Measurements from ENCODE around the gene ITIH1.

The ITIH1 gene

GRCh38 chr3:52817221-52817620 lies 39.8 kb downstream of the ITIH1 start:
- FAIRE-seq, result no peak

GRCh38 chr3:52817860-52818259 lies 40.5 kb downstream of the ITIH1 start:
- no peak for FAIRE-seq

DNA sequence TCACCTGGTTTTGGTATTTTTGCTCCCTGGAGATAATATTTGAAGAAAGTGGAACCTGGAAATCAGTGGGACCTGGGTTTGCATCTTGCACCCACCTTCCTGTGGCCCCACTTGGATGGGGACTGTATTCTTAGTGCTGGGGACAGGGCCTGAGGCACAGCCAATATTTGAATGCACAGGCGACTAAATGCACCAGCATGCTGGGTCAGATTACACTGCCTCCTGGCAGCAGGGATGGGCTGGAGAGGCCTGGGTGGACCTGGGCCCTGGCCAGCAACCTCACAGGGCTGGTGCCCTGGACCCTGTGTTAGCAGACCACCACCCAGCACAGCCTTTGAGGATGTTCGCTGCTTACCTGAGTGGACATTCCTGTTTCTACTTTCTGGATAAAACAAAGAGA lies 42.5 kb downstream of the ITIH1 start:
- no peak for FAIRE-seq

- FAIRE-seq, result no peak
Observed at GRCh38 chr3:52820736-52821135, 43.3 kb downstream of the ITIH1 start.

DNA sequence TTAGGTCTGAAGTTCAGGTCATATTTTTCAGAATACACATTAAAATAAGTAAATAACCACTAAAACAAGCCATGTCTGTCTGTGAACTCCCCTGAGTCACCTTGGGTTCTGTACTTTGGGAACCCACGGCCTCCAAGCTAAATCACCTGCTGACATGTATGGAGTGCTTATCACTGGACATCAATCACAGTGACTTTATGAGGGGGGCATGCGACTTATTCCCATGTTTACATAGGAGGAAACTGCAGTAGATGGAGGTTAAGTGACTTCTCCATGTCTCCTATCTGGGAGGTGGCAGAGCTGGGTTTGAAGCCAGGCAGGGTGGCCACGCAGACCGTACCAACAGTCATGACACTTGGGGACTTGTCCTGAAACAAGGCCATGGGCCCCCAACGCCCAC lies 45.0 kb downstream of the ITIH1 start:
- no peak for FAIRE-seq

- FAIRE-seq, result no peak
Observed at GRCh38 chr3:52824037-52824436, 46.6 kb downstream of the ITIH1 start.

DNA sequence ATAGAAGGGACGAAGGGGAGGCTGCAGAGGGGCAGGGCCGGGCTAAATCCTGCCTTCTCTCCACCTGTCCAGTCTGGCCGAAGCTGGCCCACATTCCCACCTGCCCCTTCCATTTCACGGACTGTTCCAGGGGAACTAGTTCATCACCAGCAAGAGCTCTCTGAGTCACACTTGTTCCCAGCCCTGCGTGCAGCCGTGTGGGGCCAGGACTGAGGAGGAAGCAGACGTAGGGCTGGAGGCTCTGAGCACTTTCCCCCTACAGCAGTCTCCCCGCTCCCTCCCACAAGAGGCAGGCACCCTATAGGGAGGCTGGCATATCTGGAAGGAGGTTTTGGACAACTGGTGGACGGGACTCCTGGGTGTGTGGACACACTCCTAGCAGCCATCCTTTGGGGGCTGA lies 50.0 kb downstream of the ITIH1 start:
- FAIRE-seq, result no peak

- FAIRE-seq, result no peak
Observed at GRCh38 chr3:52827866-52828376, 50.5 kb downstream of the ITIH1 start.

- no peak for FAIRE-seq
Observed at GRCh38 chr3:52829482-52829881, 52.1 kb downstream of the ITIH1 start.

GRCh38 chr3:52829906-52830463 lies 52.6 kb downstream of the ITIH1 start:
- FAIRE-seq, result no peak

DNA sequence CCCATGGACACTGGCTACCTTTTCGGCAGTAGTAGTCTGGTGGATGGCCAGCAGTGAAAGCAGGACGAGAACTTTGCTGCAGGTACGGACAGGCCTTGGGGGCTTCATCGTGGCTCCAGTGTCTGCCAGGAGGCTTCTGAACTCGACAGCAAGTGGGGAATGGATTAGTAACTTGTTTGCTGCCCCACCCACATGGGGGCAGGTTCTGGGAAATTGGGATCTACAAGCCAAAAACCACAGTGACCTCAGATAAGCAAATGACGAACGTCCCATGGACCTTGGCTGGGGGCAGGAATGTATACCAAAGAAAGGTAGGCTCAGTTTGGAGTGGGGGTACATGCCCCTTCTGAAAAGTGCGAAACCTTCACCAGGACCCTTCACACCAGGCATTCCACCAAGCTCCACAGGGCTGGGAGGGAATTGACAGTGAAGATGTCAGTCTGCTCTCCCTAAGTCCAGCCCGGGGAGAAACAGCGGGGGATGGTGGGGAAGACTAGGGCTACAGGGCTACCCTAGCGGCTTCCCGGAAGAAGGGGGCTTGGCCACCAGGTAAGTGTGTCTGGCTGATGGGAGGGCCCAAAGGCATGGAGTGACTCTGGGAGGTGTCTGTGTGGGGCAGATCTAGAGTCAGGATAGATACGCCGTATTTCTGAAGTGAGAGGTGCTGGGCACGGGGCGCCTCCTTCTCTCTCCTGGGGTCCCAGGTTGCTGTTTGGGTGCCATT lies 53.3 kb downstream of the ITIH1 start, which contains the start of gene ITIH4:
Gene ITIH4, minus strand, starts transcription at position 138 of the 724 bp plus-strand sequence. Its CDS starts 30 bp downstream, at position 108.
- FAIRE-seq, result no peak

DNA sequence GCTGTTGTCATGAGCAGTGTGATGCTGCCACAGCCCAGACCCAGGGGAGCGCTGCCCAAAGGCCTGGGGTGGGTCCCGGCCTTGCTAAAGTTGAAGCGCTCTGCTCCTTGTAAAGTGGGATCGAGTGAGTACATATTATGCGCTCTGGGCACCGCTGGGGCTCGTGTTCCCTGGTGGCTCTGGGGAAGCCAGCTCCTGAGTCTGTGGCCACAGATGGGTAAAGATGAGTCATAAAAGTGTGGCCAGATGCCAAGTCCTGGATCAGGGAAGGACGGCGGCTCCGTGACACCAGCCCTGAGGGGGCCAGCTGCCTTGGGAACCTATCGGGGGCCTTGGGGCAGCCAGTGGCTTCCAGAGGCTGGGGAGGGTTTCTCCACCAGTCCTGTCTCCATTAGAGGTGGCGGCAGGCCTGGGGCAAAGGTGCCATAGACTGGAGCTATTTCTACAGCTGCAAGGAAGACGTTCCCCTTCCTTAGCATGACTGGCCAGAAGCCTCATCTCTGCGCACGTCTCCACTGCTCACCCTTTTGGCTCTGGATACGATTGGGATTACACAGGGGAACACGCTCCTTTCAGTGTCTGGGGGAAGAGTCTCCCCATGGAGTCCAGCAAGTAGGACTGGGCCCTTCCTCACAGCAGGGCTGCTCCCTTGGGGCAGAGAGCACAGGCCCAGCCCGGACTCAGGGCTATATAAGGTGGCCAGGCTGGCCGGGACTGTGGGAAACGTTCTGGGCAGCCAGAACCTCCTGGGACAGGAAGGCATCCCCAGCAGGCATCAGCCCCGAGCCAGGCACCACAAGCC lies 54.3 kb downstream of the ITIH1 start:
- FAIRE-seq, result no peak

DNA sequence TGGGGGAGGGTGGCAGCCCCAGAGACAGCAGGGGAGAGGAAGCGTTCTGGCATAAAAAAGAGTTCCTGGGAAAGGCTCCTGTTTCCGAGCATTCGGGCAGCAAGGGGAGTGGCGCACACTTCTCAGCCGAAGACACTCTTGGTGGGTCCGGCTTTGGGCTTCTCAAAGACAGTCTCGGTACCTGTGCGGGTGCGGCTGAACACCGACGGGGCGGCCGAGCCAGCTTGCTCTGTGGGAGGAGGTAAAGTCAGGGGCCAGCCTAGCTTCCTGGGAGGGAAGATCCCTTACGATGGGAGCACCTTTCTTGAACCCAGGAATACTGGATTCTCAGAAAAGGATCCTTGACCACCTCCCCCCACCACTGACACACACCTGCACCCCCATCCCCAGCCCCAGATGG lies 55.8 kb downstream of the ITIH1 start:
- no peak for FAIRE-seq

DNA sequence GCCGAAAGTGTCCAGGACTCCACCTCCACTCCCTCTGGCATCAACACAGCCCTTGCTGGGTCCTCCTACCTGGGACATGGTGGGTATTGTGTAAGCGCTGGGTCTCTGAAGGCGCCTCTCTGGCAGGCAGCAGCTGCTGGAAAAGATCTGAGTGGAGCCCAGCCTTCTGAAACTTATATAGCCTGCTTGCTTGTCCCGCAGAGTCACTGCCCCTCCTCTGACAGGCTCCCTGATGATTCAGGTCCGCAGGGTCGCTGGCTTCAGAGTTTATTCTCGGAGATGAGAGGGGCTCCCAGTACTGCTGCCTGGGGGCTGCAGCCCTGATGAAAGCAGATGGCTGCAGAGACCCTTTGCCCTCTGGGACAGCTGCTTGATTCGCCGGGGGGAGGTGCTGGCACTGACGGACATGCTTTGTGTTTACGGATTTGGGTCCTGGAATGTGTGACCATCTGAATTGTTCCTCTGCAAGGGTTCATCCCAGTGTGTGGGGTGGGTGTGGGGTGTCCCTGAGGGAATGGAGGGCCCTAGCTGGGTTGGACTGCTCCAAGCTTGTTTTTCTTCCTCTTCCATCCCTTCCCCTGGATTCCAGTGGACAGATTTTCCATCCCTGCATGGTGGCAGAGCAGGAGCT lies 57.6 kb downstream of the ITIH1 start, which contains the start of gene MUSTN1:
Gene MUSTN1, minus strand, starts transcription at position 149 of the 631 bp plus-strand sequence. Its CDS starts 71 bp downstream, at position 78.
- no peak for FAIRE-seq

DNA sequence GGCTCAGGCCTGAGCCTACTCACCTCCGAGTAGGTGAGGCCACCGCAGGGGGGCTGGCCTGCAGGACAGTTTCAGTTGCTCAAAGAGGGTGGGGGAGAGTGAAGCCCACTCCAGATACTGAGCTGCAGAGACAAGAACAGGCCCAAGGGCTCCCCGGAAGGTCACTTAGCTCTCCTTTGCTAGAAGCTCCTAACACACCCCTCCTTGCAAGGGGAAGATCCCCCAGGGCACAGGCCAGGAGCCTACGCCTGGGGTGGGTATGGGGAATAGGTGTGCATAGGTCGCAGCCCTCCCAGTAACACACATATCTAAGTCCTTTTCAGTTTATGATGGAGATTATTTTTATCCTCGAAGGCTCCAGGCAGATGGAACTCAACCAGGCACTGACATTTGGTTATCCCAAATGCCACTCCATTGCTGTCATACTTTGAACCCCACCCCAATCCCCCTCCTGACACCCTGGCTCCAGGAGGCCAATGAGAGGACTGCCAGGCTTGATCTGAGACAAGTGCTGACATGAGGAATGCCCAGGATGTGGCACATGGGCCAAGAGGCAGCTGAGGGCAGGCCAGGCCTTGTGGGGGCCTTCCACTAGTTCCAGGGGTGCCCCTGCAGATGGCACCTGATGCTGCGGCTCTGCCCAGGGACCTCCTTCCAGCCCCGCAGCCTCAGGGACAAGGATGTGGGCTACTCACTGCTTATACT lies 58.5 kb downstream of the ITIH1 start:
- FAIRE-seq, result no peak

DNA sequence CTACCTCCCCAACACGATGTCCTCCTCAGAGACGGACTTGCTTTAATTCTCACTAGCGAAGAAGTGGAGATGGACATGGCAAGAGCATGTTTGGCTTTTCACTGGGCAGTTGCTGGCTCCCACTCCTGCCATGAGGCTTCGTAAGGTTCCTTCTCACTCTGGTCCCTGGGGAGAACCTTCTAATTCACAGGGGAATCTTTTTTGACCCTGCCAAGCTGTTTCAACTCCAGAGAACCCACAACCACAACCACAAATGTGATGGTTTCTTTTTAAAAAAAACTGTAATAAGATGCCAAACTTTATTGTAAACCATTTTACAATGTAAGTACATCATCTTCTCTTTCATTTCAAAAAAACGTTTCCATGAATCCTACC lies 59.1 kb downstream of the ITIH1 start:
- no peak for FAIRE-seq

DNA sequence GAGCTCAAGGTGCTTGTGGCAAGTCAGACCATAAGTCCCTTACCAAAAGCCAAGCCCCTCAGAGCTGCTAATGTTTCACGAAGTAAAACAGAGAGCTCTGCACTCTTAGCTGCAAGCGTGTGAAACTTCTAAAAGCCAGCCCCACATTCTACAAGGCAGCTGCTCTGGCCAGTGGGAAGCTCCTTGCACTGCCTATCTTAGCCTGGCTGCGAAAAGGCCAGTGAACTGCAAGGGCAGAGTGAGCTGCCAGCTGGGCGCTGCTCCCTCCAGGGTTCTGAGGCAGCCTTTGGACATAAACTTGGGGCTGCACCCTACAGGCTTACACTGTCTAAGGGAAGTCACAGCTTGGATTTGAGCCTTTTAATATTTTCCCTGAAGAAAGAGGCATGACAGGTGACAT lies 59.6 kb downstream of the ITIH1 start:
- no peak for FAIRE-seq

DNA sequence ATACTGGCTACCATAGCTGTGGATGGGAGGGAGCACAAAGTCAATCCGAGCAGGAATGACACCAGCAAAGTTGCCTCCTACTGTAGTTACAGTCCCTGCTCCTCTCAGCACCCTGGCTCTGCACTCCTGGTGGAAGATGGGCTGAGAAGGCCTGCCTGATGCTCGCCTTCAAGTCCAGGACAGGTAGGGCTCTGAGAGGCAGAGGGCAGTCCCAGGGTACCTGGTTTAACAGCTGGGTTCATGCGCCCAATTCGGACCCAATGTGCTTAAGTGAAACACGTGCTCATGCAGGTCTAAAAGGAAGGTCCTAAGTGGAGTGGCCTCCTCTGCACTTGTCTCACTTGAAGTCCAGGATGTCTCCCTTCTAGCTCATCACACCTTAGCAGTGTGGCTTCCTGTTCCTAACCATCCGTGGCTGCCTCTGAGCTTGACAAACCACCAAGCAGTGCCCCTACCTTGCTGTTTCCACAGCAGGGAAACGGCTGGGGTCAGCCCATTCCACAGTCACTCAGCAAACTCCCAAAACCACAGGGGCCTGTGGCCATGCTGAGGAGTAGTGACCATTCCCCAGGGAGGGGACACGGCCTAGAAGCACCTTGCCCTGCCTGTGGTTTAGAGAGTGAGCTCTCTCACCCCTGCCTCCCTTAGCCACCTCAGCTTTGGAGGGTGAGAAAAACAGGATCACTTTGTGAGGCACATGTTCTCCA lies 61.3 kb downstream of the ITIH1 start:
- FAIRE-seq, result no peak

- no peak for FAIRE-seq
Observed at GRCh38 chr3:52839268-52839575, 61.8 kb downstream of the ITIH1 start.

DNA sequence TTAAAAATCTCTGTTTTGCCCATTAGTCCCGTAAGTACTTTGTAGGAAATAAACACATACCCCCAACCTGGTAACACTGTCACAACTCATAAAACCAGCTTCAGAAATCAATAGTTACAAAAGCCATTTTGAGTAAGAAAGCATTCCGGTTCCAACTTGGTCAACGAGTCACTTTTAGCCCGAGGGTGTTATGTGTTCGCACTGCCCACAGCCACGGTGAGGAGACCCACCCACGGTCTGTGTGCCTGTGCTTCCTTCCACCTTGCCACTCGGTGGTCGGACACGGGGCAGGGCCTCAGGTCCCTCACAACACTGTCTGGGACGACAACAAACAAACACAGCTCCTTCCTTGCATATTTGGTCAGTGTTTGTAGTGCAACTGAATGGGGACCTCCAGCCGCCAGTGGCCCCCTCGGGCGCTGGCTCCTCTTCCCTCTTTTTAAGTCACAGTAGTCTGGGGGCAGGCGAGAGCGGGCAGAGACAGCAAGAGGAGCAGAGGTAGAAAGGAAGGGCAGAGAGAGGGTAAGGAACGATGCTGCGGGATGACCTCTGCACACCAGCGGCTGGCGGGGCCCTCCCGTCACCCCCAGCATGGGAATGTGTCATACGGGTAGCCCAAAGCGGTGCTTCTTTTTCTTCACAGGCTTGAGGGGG lies 62.6 kb downstream of the ITIH1 start:
- FAIRE-seq, result no peak

DNA sequence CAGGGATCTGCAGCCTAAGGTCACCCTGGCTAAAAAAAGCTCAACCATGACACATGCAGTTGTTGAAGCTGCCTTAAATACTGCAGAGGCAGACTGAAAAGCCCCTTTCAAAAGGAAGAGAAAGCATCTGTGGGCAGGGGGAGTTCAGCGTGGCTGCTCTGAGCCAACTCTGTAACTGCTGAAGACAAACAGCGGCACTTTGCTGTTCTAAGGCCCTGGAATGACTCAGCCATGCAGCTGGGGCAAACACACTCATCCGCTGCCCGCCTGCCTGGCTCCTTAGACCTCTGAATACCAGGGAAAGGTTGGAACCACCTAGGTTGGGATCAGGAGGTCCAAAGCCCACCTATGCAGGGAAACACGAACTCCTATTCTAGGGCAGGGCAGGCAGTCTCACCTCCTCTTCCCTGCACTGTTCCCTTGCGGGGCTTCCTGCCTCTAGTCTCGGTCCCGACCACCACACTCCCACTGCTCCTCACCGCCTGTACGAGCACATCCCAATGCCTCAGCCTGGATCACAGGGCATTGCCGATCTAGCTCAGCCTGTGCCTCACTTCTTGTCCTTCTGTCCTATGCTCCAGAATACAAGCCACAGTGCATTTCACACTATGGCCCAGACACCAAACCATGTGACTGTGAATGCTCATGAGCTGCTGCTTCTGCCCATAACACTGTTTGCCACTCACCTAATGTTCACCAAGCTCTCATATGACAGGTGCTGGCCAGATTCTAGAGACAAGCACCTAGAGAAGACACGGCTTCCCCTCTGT lies 64.0 kb downstream of the ITIH1 start:
- no peak for FAIRE-seq
